SK-N-DZ (cell line): ENCODE results near the gene SPTBN5. TPM values are rescaled to one million over a fixed set of nuclear protein-coding genes. Genes with fewer than 3 reads are reported as not detected.

Experiments used
- DNase-seq: peaks from one replicate; pipeline ENCODE4 v3.0.0-alpha.2; 2015; ENCODE audit warnings: low spot score
- polyA plus RNA-seq, 2 experiments: library from polyadenylated mRNA; depleted of rRNA; stranded (reverse); fragments of >200 nt; gene quantifications; 2 replicates each; pipeline ENCODE4 v1.2.3, GENCODE V29; 2014

Gene SPTBN5
- 0.73 and 0.75 TPM in 2 replicates for polyA plus RNA-seq (2014; cell fraction: cytosol; rRNA removed)
- 5.2 and 8.0 TPM in 2 replicates for polyA plus RNA-seq (2014; cell fraction: nucleus; rRNA removed)

- DNase-seq, result peak; percentile 54
Observed at GRCh38 chr15:41893422-41894250, at the start of gene SPTBN5. Gene SPTBN5 (minus strand): TSS chr15:41894053. CDS start chr15:41893497, 556 bp downstream.

- no peak for DNase-seq
Observed at GRCh38 chr15:41942886-41943285, 49.0 kb upstream of the SPTBN5 start.

GRCh38 chr15:41941644-41942415 is 48.0 kb upstream of the SPTBN5 start:
- no peak for DNase-seq

- DNase-seq, result no peak
Observed at GRCh38 chr15:41940441-41940857, 46.6 kb upstream of the SPTBN5 start.

GRCh38 chr15:41939986-41940385 is 46.1 kb upstream of the SPTBN5 start:
- DNase-seq, result no peak

GRCh38 chr15:41937568-41937923 is 43.7 kb upstream of the SPTBN5 start:
- DNase-seq, result no peak

- no peak for DNase-seq
Observed at GRCh38 chr15:41936649-41937567, 43.1 kb upstream of the SPTBN5 start.

- DNase-seq, result no peak
Observed at GRCh38 chr15:41936155-41936554, 42.3 kb upstream of the SPTBN5 start.

GRCh38 chr15:41935566-41936020 is 41.7 kb upstream of the SPTBN5 start:
- DNase-seq, result no peak

GRCh38 chr15:41934843-41935242 is 41.0 kb upstream of the SPTBN5 start:
- DNase-seq, result no peak

- no peak for DNase-seq
Observed at GRCh38 chr15:41933771-41934170, 39.9 kb upstream of the SPTBN5 start.

GRCh38 chr15:41933326-41933725 is 39.5 kb upstream of the SPTBN5 start:
- no peak for DNase-seq

- no peak for DNase-seq
Observed at GRCh38 chr15:41932511-41933289, 38.8 kb upstream of the SPTBN5 start.

- DNase-seq, result no peak
Observed at GRCh38 chr15:41932101-41932500, 38.2 kb upstream of the SPTBN5 start.

- DNase-seq, result no peak
Observed at GRCh38 chr15:41930867-41931222, 37.0 kb upstream of the SPTBN5 start.

GRCh38 chr15:41930221-41930866 is 36.5 kb upstream of the SPTBN5 start:
- no peak for DNase-seq

- no peak for DNase-seq
Observed at GRCh38 chr15:41928637-41929620, 35.1 kb upstream of the SPTBN5 start.

- no peak for DNase-seq
Observed at GRCh38 chr15:41928100-41928499, 34.2 kb upstream of the SPTBN5 start.

- DNase-seq, result no peak
Observed at GRCh38 chr15:41927536-41927935, 33.7 kb upstream of the SPTBN5 start.
